Duodenal mucosa (tissue), 2 donors: ENCODE results near the gene ITPR2.
"Not testable (repeated sequence)": the region's sequence is repeated elsewhere in the genome, so short reads cannot be mapped to it uniquely, and the experiment has no call there.

ENCODE experiments used
- H3K27ac ChIP-seq: one replicate; pipeline ENCODE4 v1.7.0; 2013; ENCODE audit warnings: low read depth, low read length
- H3K27me3 ChIP-seq, 2 donors: one replicate each; pipeline ENCODE4 v1.7.0; 2013; ENCODE audit warnings: low read length in 2 of 2, control low read depth in 1 of 2; ENCODE audit not compliant: insufficient read depth in 2 of 2, control insufficient read depth in 1 of 2
- H3K36me3 ChIP-seq, 2 donors: one replicate each; pipeline ENCODE4 v1.7.0; 2013; ENCODE audit warnings: low read length in 2 of 2, control low read depth in 1 of 2; ENCODE audit not compliant: insufficient read depth in 2 of 2, control insufficient read depth in 1 of 2
- H3K4me1 ChIP-seq, 2 donors: one replicate each; pipeline ENCODE4 v1.7.0; 2013; ENCODE audit warnings: low read length in 2 of 2, control low read depth in 1 of 2; ENCODE audit not compliant: insufficient read depth in 2 of 2, control insufficient read depth in 1 of 2
- H3K4me3 ChIP-seq, 2 donors: one replicate each; pipeline ENCODE4 v1.7.0; 2013; ENCODE audit warnings: low read length in 2 of 2, low read depth in 1 of 2
- H3K9ac ChIP-seq, 2 donors: one replicate each; pipeline ENCODE4 v1.7.0; 2013; ENCODE audit warnings: low read length in 2 of 2, low read depth in 1 of 2
- H3K9me3 ChIP-seq, 2 donors: one replicate each; pipeline ENCODE4 v1.7.0; 2013; ENCODE audit warnings: low read length in 2 of 2, control low read depth in 1 of 2; ENCODE audit not compliant: control insufficient read depth in 1 of 2

The ITPR2 gene

GRCh38 chr12:26443309-26443708, 389.7 kb downstream of the ITPR2 start:
- Histone ChIP-seq H3K27ac (no peak overlapping the region), H3K4me1 (no peaks in the 10 kb centered on the region), H3K9ac (no peak overlapping the region), H3K9me3 (no peaks in the 10 kb centered on the region), H3K27me3 (no peaks in the 10 kb centered on the region), H3K36me3 (peaks cover 0 to 6% of the 10 kb centered on the region in 2 donors), H3K4me3 (no peak overlapping the region)

DNA sequence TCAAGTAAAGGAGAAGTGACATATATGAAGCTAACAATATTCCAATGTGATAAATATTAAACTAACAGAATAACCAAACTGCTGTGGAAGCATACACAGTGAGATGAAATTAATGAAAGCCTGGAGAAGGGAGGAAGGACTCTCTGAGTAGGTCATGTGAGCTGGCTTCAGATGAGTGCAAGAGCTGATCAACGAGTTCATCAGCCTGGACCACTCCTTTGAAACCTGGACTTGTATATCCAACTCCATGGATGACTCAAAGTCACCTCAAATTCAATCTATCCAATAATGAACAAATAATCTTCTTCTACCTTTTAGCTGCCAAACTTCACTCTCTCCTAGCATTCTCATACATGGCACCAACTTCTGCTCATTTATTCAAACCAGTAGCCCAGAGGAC, 391.6 kb downstream of the ITPR2 start:
- Histone ChIP-seq H3K27me3 (no peaks in the 10 kb centered on the region), H3K27ac (no peak overlapping the region), H3K36me3 (peaks cover 0 to 6% of the 10 kb centered on the region in 2 donors), H3K9me3 (no peaks in the 10 kb centered on the region), H3K4me1 (no peaks in the 10 kb centered on the region), H3K4me3 (no peak overlapping the region), H3K9ac (no peak overlapping the region)

DNA sequence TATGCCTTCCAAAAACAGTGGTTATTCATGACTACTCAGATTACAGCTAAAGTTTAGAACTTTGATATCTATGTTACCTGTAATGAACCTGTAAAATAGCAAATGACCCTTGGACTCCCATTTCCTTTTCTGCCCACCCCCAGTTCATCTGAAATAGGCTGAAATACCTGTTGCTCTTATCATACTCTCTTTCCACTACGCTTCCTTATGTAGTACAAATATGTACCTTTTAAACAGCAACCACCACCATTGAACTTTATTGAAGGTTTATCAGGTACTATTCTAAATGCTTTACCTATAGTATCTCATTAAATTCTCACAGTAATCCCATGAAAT, 398.0 kb downstream of the ITPR2 start:
- H3K9ac ChIP-seq = no peak overlapping the region
- peaks cover 5% of the 10 kb centered on the region in 2 donors for H3K4me1 ChIP-seq
- no peaks in the 10 kb centered on the region for H3K27me3 ChIP-seq
- no peak overlapping the region for H3K4me3 ChIP-seq
- H3K9me3 ChIP-seq = no peaks in the 10 kb centered on the region
- peaks cover 0 to 4% of the 10 kb centered on the region in 2 donors for H3K36me3 ChIP-seq
- no peak overlapping the region for H3K27ac ChIP-seq

DNA sequence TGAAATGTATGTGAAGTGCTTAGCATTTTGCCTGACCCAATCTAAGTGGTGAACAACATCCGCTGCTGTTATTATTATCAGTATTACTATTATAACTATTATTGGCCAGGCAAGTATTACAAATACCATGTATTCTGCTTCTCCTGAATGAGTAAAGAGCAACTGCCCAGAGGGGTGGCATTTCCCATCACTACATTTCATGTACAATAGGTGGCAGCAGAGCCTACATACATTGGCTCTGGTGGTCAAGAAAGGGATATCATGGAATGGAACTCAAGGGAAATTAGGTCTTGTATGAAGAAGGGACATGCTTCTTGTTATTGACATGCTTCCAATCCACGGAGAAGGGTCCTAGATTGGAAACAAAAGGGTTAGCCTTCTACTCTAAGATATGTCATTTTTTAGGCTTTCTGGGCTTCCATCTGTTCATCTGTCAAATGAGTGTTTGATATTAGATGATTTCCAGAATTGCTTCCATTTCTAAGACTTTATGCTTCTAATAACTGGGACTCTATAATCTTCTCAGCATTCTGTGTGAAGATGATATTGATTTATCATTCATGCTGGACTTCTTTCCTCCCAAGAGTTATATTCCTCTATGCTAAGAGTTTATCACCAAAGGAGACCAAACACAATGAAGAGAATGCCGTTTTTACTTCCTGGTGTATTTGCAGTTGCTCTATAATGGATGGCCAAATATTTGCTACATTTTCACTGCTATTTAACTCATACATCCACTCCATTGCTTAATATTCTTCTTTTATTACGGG, 398.5 kb downstream of the ITPR2 start:
- no peaks in the 10 kb centered on the region for H3K27me3 ChIP-seq
- peaks cover 5% of the 10 kb centered on the region in 2 donors for H3K4me1 ChIP-seq
- no peak overlapping the region for H3K9ac ChIP-seq
- H3K27ac ChIP-seq = no peak overlapping the region
- H3K36me3 ChIP-seq = peaks cover 0 to 4% of the 10 kb centered on the region in 2 donors
- H3K9me3 ChIP-seq = no peaks in the 10 kb centered on the region
- H3K4me3 ChIP-seq = no peak overlapping the region

DNA sequence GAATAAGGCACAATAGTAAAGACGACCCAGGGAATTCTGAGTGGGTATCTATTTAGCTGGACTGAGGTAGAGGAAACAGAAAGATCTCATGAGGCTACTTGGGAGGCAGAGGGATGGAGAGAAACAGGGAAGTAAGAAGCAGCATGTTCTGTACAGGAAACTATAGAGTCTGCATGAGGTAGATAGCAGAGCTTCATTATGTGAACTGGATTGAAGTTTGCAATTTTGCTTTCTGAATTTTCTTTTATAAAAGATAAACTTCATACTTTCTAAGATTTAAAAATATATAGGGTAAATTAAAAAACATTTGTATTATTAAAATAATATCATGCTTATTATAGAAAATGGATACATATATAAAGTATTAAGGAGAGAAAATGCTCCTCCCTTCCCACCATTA, 399.3 kb downstream of the ITPR2 start:
- not testable (repeated sequence) for H3K27ac ChIP-seq, H3K36me3 ChIP-seq, H3K4me1 ChIP-seq, H3K9ac ChIP-seq, H3K4me3 ChIP-seq, H3K9me3 ChIP-seq, H3K27me3 ChIP-seq

DNA sequence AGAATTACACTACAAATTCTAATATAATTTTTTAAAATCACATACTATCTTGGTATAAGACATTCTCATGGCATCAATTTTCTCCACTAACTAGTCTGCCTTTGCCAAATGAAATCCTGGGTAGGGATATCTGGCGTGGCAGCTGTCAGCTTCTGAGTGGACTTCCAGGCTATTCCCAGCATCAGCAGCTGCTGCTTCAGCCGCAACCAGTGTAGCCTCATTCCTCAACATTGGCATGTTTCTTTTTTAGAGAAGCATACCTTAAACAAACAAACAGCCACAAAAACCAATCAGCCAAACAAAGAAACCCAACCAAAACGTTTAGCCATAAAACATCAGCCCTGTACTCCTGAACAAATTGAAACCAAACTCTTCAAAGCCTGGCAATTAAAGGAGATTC, 401.8 kb downstream of the ITPR2 start:
- no peaks in the 10 kb centered on the region for H3K9me3 ChIP-seq
- no peak overlapping the region for H3K4me3 ChIP-seq
- peaks cover 5% of the 10 kb centered on the region in 2 donors for H3K4me1 ChIP-seq
- H3K27ac ChIP-seq = no peak overlapping the region
- H3K36me3 ChIP-seq = no peaks in the 10 kb centered on the region
- no peak overlapping the region for H3K9ac ChIP-seq
- no peaks in the 10 kb centered on the region for H3K27me3 ChIP-seq

DNA sequence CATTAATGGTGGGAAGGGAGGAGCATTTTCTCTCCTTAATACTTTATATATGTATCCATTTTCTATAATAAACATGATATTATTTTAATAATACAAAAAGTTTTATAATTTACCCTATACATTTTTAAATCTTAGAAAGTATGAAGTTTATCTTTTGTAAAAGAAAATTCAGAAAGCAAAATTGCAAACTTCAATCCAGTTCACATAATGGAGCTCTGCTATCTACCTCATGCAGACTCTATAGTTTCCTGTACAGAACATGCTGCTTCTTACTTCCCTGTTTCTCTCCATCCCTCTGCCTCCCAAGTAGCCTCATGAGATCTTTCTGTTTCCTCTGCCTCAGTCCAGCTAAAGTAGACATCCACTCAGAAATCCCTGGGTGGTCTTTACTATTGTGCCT, 402.4 kb downstream of the ITPR2 start:
- not testable (repeated sequence) for H3K9ac ChIP-seq, H3K27me3 ChIP-seq, H3K27ac ChIP-seq, H3K36me3 ChIP-seq, H3K4me1 ChIP-seq, H3K4me3 ChIP-seq, H3K9me3 ChIP-seq

- Histone ChIP-seq H3K4me1 (no peaks in the 10 kb centered on the region), H3K27ac (no peak overlapping the region), H3K27me3 (no peaks in the 10 kb centered on the region), H3K9me3 (no peaks in the 10 kb centered on the region), H3K4me3 (no peak overlapping the region), H3K36me3 (no peaks in the 10 kb centered on the region), H3K9ac (no peak overlapping the region)
These were observed 403.8 kb downstream of the ITPR2 start for GRCh38 chr12:26429070-26429691.

GRCh38 chr12:26428420-26428819, 404.6 kb downstream of the ITPR2 start:
- Histone ChIP-seq H3K9me3 (no peaks in the 10 kb centered on the region), H3K4me1 (no peaks in the 10 kb centered on the region), H3K27me3 (no peaks in the 10 kb centered on the region), H3K27ac (no peak overlapping the region), H3K9ac (no peak overlapping the region), H3K4me3 (no peak overlapping the region), H3K36me3 (no peaks in the 10 kb centered on the region)

GRCh38 chr12:26426652-26427051, 406.3 kb downstream of the ITPR2 start:
- Histone ChIP-seq H3K4me1 (no peaks in the 10 kb centered on the region), H3K4me3 (no peak overlapping the region), H3K27me3 (no peaks in the 10 kb centered on the region), H3K27ac (no peak overlapping the region), H3K36me3 (no peaks in the 10 kb centered on the region), H3K9ac (no peak overlapping the region), H3K9me3 (no peaks in the 10 kb centered on the region)
